Progenitor cell of endocrine pancreas (in vitro differentiated cells): ENCODE results near the gene DHDDS. TPM values are rescaled to one million over a fixed set of nuclear protein-coding genes. Genes with fewer than 3 reads are reported as not detected.

Source experiments
- DNase-seq: peaks from one replicate; pipeline ENCODE4 v3.0.0; 2021; ENCODE audit warnings: low spot score; ENCODE audit not compliant: unreplicated experiment
- H3K27ac Mint-ChIP-seq: 2 replicates; pipeline ENCODE4 v1.8.0; 2021; ENCODE audit warnings: mild to moderate bottlenecking, moderate library complexity, mixed read lengths
- H3K27me3 Mint-ChIP-seq: 2 replicates; pipeline ENCODE4 v1.8.0; 2021; ENCODE audit warnings: mixed read lengths
- H3K36me3 Mint-ChIP-seq: 2 replicates; pipeline ENCODE4 v1.8.0; 2022; ENCODE audit warnings: mixed read lengths; ENCODE audit not compliant: insufficient read depth
- H3K4me1 Mint-ChIP-seq: 2 replicates; pipeline ENCODE4 v1.8.0; 2021; ENCODE audit warnings: low read depth, mixed read lengths
- H3K4me3 Mint-ChIP-seq: 2 replicates; pipeline ENCODE4 v1.8.0; 2021; ENCODE audit warnings: low read depth, mild to moderate bottlenecking, moderate library complexity, mixed read lengths
- H3K9me3 Mint-ChIP-seq: 2 replicates; pipeline ENCODE4 v1.8.0; 2021; ENCODE audit warnings: low read depth, mixed read lengths
- total RNA-seq: library from RNA; stranded (reverse); gene quantifications from 2 replicates; pipeline ENCODE4 v1.2.1, GENCODE V29; 2021
- TF ChIP-seq, protein P1 (sequence below): fragments of 200-600 bp; sonication (generic); IDR thresholded peaks from one replicate; pipeline ENCODE4 v1.5.0; 2021; ENCODE audit warnings: antibody characterized with exemption, mild to moderate bottlenecking; ENCODE audit not compliant: unreplicated experiment

DHDDS gene
- total RNA-seq, 1 donor from 2014 or later, result 44.4 TPM

DNA sequence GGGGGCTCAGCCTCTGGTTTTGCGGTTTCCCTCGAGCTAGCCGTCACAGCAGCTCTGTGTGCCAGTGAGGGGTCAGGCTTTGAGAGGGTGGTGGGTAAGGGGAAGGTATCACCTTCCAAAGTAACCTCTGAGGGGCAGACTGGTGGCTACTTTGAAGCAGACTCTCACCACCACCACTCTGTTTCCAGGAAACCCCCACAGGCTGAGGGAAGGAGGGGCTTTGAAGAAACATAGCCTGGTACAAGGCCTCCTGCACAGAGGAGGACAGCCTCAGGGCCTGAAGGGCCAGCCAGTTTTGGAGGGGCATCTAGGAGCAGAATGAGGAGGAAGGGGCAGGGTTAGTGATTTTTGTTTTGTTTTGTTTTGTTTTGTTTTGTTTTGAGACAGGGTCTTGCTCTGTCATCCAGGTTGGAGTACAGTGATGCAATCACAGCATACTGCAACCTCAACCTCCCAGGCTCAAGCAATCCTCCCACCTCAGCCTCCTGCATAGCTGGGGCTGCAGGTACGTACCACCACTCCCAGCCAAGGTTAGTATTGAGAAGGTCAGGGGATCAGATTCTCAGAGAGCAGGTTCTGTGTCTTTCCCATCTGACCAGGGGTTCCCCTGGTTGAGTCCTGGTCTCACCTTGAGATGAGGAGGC, 42.4 kb upstream of the DHDDS start:
- Mint-ChIP-seq H3K4me1 (peaks cover 4% of the 10 kb centered on the region), H3K36me3 (no peaks in the 10 kb centered on the region), H3K9me3 (no peaks in the 10 kb centered on the region), H3K27ac (no peak overlapping the region), H3K4me3 (no peak overlapping the region), H3K27me3 (no peaks in the 10 kb centered on the region)
- DNase-seq, result no peak
- TF ChIP-seq, protein P1, sequence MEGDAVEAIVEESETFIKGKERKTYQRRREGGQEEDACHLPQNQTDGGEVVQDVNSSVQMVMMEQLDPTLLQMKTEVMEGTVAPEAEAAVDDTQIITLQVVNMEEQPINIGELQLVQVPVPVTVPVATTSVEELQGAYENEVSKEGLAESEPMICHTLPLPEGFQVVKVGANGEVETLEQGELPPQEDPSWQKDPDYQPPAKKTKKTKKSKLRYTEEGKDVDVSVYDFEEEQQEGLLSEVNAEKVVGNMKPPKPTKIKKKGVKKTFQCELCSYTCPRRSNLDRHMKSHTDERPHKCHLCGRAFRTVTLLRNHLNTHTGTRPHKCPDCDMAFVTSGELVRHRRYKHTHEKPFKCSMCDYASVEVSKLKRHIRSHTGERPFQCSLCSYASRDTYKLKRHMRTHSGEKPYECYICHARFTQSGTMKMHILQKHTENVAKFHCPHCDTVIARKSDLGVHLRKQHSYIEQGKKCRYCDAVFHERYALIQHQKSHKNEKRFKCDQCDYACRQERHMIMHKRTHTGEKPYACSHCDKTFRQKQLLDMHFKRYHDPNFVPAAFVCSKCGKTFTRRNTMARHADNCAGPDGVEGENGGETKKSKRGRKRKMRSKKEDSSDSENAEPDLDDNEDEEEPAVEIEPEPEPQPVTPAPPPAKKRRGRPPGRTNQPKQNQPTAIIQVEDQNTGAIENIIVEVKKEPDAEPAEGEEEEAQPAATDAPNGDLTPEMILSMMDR, result no peak

DNA sequence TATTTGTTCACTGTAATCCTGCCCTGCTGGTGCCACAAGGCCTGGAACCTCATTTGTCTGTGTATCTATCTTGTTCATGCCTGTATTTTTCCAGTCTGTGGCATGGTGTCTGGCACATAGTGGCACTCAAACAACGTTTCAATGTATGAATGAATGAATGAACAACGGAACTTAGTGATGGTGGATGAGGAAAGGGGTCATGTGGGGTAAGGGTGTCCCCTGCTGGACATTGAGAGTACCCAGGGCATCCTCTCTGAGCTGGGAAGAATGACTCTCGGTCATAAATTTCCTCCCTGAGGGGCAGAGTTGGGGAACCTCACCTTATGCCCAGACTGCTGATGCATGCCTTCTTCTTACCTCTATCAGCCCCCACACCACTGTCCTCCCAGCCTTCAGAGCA, 40.7 kb upstream of the DHDDS start:
- H3K27ac Mint-ChIP-seq, result no peak overlapping the region
- peaks cover 4% of the 10 kb centered on the region for H3K4me1 Mint-ChIP-seq
- TF ChIP-seq, protein P1, result peak; percentile 57
- no peak for DNase-seq
- H3K4me3 Mint-ChIP-seq, result no peak overlapping the region
- H3K27me3 Mint-ChIP-seq, result no peaks in the 10 kb centered on the region
- H3K36me3 Mint-ChIP-seq, result no peaks in the 10 kb centered on the region
- no peaks in the 10 kb centered on the region for H3K9me3 Mint-ChIP-seq

DNA sequence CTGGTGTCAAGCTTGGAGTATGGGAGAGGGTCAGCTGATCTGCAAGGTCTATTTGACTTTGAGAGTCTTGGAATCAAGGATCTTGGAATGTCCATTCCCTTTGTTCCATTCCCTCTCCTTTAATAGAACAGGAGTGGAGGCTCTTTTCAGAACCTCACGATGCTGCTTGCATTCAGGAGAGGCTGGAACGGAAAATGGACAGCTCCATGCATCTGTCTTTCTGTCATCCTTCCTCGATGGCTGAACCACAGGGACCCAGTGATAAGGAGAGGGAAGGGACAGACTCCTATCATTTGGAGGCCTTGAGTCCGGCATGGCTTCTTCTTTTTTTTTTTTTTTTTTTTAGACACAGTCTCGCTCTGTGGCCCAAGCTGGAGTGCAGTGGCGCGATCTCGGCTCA, 36.4 kb upstream of the DHDDS start:
- H3K27me3 Mint-ChIP-seq, result no peaks in the 10 kb centered on the region
- peaks cover 4% of the 10 kb centered on the region for H3K4me1 Mint-ChIP-seq
- no peaks in the 10 kb centered on the region for H3K9me3 Mint-ChIP-seq
- TF ChIP-seq, protein P1, result no peak
- H3K4me3 Mint-ChIP-seq, result no peak overlapping the region
- DNase-seq, result no peak
- H3K27ac Mint-ChIP-seq, result no peak overlapping the region
- no peaks in the 10 kb centered on the region for H3K36me3 Mint-ChIP-seq

DNA sequence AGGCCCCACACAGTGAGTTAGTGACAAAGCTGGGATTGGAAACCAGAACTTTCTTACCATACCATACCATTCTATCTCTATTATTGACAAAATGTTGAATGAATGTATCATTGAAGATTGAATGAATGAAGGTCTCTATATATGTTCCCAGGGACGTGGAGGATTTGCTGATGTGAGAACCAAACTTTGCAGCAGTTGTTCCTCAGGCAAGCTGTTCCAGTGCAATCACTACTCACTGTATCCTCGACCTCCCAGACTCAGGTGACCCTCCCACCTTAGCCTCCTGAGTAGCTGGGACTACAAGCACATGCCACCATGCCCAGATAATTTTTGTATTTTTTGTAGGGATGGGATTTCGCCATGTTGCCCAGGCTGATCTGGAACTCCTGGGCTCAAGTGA, 33.1 kb upstream of the DHDDS start:
- TF ChIP-seq, protein P1, result no peak
- no peaks in the 10 kb centered on the region for H3K27me3 Mint-ChIP-seq

DNA sequence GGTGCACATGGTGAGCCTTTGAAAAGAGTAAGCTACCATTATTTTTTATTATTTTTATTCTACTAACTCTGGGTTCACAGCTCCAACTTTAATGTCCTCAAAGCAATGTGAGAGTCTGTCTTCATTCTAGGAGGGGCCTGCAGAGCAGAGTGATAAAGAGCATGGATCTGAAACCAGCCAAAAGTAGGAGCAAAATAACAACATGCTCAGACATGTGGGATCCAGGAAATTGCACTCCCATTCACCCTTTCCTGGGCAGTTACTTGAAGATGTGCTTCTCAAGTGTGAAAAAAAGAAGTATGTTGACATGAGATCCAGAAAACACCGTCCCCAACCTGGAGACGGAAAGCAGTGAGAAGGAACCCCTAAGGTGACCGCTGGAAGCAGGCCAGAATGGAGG, 30.2 kb upstream of the DHDDS start:
- H3K9me3 Mint-ChIP-seq, result no peaks in the 10 kb centered on the region
- no peaks in the 10 kb centered on the region for H3K27me3 Mint-ChIP-seq

More for the DNA sequence above, 33.1 kb upstream of the DHDDS start:
- Mint-ChIP-seq H3K4me1 (no peaks in the 10 kb centered on the region), H3K36me3 (no peaks in the 10 kb centered on the region), H3K4me3 (no peak overlapping the region), H3K9me3 (no peaks in the 10 kb centered on the region), H3K27ac (no peak overlapping the region)
- DNase-seq, result no peak

More for the DNA sequence above, 30.2 kb upstream of the DHDDS start:
- no peak overlapping the region for H3K4me3 Mint-ChIP-seq
- TF ChIP-seq, protein P1, result no peak
- H3K4me1 Mint-ChIP-seq, result no peaks in the 10 kb centered on the region
- DNase-seq, result no peak
- H3K27ac Mint-ChIP-seq, result no peak overlapping the region
- H3K36me3 Mint-ChIP-seq, result no peaks in the 10 kb centered on the region
